ENCODE measurements around the gene TMBIM6.
A peak's percentile ranks its signal among the peaks of the same experiment; 100 is the strongest.

Gene TMBIM6

GRCh38 chr12:49803693-49804450 is 62.5 kb downstream of the TMBIM6 start:
- Histone ChIP-seq H3K4me1 (ENCODE audit: insufficient read depth, low read length) (peaks cover 6% of the 10 kb centered on the region; the same call in 1 of the 2 replicates), H3K36me3 (ENCODE audit: insufficient read depth, low read depth, low read length) (peaks cover 63% of the 10 kb centered on the region), H3K4me3 (ENCODE audit: low read length) (no peak overlapping the region), H3K27ac (ENCODE audit: low read length) (no peak overlapping the region), H3K9ac (ENCODE audit: low read depth, low read length) (no peak overlapping the region), H3K9me3 (ENCODE audit: insufficient read depth, low read depth, low read length) (no peaks in the 10 kb centered on the region), H3K27me3 (ENCODE audit: insufficient read depth, low read length) (no peaks in the 10 kb centered on the region)

DNA sequence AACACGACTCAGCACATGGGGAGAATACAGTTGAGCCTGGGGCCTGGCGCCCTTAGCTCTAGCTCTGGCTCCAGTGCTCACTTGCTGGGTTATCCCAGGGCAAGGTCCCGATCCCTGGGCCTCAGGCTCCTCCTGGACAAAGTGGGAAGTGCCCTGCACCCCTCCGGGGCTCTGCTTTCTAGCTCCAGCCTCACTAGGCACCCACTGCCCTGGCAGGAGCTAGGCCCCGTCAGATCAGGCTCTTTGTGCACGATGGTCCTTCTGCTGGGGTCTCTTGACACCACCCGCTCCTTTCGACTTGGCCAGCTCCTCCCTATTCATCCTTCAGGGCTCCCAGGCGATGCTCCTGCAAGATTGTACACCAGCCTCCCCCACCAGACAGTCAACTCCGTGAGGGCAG is 63.5 kb downstream of the TMBIM6 start:
- H3K27ac ChIP-seq (ENCODE audit: low read length), result no peak overlapping the region
- no peaks in the 10 kb centered on the region for H3K27me3 ChIP-seq (ENCODE audit: insufficient read depth, low read length)
- no peak overlapping the region for H3K4me3 ChIP-seq (ENCODE audit: low read length)
- H3K9ac ChIP-seq (ENCODE audit: low read depth, low read length), result no peak overlapping the region
- peaks cover 62% of the 10 kb centered on the region for H3K36me3 ChIP-seq (ENCODE audit: insufficient read depth, low read depth, low read length)
- peaks cover 15% of the 10 kb centered on the region for H3K4me1 ChIP-seq (ENCODE audit: insufficient read depth, low read length)
- no peaks in the 10 kb centered on the region for H3K9me3 ChIP-seq (ENCODE audit: insufficient read depth, low read depth, low read length)

DNA sequence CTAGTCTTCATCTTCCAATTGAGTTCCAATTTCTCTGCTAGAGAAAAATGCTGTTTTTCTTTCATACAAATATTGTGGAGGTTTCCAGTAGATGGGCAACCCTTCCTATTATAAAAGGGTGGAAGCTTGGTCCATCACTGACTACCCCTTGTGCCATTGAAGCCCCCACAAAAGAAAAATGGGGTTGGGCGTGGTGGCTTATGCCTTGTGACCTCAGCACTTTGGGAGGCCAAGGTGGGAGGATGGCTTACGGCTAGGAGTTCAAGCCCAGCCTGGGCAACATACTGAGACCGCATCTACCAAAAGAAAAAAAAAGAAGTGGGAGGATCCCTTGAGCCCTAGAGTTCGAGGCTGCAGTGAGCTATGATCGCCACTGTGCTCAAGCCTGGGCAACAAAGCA is 64.1 kb downstream of the TMBIM6 start:
- Histone ChIP-seq H3K4me1 (ENCODE audit: insufficient read depth, low read length) (peaks cover 20% of the 10 kb centered on the region), H3K9me3 (ENCODE audit: insufficient read depth, low read depth, low read length) (no peaks in the 10 kb centered on the region), H3K4me3 (ENCODE audit: low read length) (no peak overlapping the region), H3K27me3 (ENCODE audit: insufficient read depth, low read length) (no peaks in the 10 kb centered on the region), H3K36me3 (ENCODE audit: insufficient read depth, low read depth, low read length) (peaks cover 57% of the 10 kb centered on the region), H3K27ac (ENCODE audit: low read length) (no peak overlapping the region), H3K9ac (ENCODE audit: low read depth, low read length) (no peak overlapping the region)

DNA sequence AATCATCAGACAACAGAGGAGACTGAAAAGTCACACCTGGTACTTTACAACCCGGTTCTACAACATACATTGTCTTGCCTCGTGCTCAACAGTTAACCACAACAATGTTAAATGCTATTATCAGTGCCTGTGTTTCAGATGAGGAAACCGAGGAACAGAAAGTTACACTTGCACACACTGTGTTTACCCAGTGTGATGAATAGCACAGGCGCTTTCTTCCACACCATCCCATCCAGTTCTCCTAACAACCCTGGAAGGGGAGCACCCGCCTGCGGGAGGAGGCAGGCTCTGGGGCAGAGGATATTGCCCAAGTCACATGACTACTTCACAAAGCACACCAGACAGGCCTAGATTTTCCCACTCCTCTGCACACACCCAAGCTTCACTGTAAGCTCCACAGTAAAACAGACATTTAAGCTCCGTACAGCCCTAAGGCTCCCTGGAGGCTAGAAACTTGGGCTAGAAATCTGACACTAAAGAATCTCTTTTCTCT is 65.0 kb downstream of the TMBIM6 start:
- H3K4me3 ChIP-seq (ENCODE audit: low read length), result no peak overlapping the region
- H3K9ac ChIP-seq (ENCODE audit: low read depth, low read length), result no peak overlapping the region
- no peaks in the 10 kb centered on the region for H3K27me3 ChIP-seq (ENCODE audit: insufficient read depth, low read length)
- no peaks in the 10 kb centered on the region for H3K9me3 ChIP-seq (ENCODE audit: insufficient read depth, low read depth, low read length)
- H3K36me3 ChIP-seq (ENCODE audit: insufficient read depth, low read depth, low read length), result peaks cover 48% of the 10 kb centered on the region
- no peak overlapping the region for H3K27ac ChIP-seq (ENCODE audit: low read length)
- peaks cover 25% of the 10 kb centered on the region for H3K4me1 ChIP-seq (ENCODE audit: insufficient read depth, low read length)

DNA sequence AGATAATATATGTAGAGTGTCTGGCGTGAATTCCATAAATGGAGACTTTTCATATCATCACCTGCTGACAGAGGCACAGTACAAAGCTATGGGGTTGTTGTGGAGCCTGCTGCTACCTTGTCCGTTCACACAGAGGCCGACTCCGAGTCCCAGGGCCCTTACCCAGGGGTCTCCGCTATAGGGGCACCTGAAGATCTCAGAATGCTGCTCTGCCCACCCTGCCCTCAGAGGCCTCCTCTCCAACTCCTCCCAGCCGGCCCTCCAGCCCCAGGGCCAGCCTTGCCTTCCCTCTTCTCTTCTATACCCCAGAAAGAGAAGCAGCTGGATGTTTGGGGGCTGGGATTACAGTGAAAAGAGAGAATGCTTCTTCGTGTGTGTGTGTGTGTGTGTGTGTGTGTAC is 65.5 kb downstream of the TMBIM6 start:
- peaks cover 25% of the 10 kb centered on the region for H3K4me1 ChIP-seq (ENCODE audit: insufficient read depth, low read length)
- H3K4me3 ChIP-seq (ENCODE audit: low read length), result no peak overlapping the region
- no peaks in the 10 kb centered on the region for H3K9me3 ChIP-seq (ENCODE audit: insufficient read depth, low read depth, low read length)
- H3K9ac ChIP-seq (ENCODE audit: low read depth, low read length), result no peak overlapping the region
- no peaks in the 10 kb centered on the region for H3K27me3 ChIP-seq (ENCODE audit: insufficient read depth, low read length)
- H3K27ac ChIP-seq (ENCODE audit: low read length), result no peak overlapping the region
- H3K36me3 ChIP-seq (ENCODE audit: insufficient read depth, low read depth, low read length), result peaks cover 42% of the 10 kb centered on the region; the same call in 1 of the 2 replicates

DNA sequence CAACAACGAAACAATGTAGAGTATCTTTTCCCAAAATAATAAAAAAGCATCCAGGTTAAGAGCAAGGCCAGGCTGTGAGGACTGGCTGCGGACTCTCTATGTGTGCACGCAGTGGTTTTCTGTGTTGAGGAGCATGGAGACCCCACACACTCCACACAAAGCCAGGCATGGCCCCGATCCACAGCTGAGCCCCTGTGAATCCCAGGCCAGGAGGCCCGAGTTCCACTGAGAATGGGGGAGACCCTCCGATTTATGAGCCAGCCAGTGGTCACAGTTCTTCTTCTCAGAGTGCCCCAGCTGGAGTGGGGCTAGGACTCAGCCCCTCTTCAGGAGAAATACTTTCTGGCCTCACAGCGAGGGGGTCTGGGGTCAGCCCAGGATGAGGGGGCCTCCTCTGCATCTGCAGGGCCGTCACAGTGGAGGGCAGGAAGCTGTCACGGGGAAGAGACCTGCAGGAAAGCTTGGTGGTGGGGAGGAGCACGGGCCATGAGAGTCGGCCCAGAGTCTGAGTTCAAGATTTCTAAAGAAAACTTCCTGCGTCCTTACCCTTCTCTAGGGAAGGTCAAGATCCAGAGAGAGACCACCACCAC is 66.7 kb downstream of the TMBIM6 start:
- no peaks in the 10 kb centered on the region for H3K27me3 ChIP-seq (ENCODE audit: insufficient read depth, low read length)
- H3K9ac ChIP-seq (ENCODE audit: low read depth, low read length), result peak overlapping the region; percentile 79
- peaks cover 25% of the 10 kb centered on the region for H3K4me1 ChIP-seq (ENCODE audit: insufficient read depth, low read length)
- no peaks in the 10 kb centered on the region for H3K9me3 ChIP-seq (ENCODE audit: insufficient read depth, low read depth, low read length)
- H3K36me3 ChIP-seq (ENCODE audit: insufficient read depth, low read depth, low read length), result peaks cover 35% of the 10 kb centered on the region; the same call in 1 of the 2 replicates
- peak overlapping the region; percentile 12 for H3K27ac ChIP-seq (ENCODE audit: low read length)
- no peak overlapping the region for H3K4me3 ChIP-seq (ENCODE audit: low read length)

- Histone ChIP-seq H3K27ac (ENCODE audit: low read length) (peak overlapping the region; percentile 75), H3K36me3 (ENCODE audit: insufficient read depth, low read depth, low read length) (peaks cover 29% of the 10 kb centered on the region; the same call in 1 of the 2 replicates), H3K4me1 (ENCODE audit: insufficient read depth, low read length) (peaks cover 25% of the 10 kb centered on the region), H3K4me3 (ENCODE audit: low read length) (peak overlapping the region; percentile 33; the same call in 1 of the 2 replicates), H3K27me3 (ENCODE audit: insufficient read depth, low read length) (no peaks in the 10 kb centered on the region), H3K9ac (ENCODE audit: low read depth, low read length) (peak overlapping the region; percentile 79), H3K9me3 (ENCODE audit: insufficient read depth, low read depth, low read length) (no peaks in the 10 kb centered on the region)
Measured at GRCh38 chr12:49808686-49809380, 67.5 kb downstream of the TMBIM6 start.

- Histone ChIP-seq H3K4me1 (ENCODE audit: insufficient read depth, low read length) (peaks cover 25% of the 10 kb centered on the region), H3K4me3 (ENCODE audit: low read length) (peak overlapping the region; percentile 33; the same call in 1 of the 2 replicates), H3K9me3 (ENCODE audit: insufficient read depth, low read depth, low read length) (no peaks in the 10 kb centered on the region), H3K27ac (ENCODE audit: low read length) (peak overlapping the region; percentile 75), H3K9ac (ENCODE audit: low read depth, low read length) (peak overlapping the region; percentile 79), H3K27me3 (ENCODE audit: insufficient read depth, low read length) (no peaks in the 10 kb centered on the region), H3K36me3 (ENCODE audit: insufficient read depth, low read depth, low read length) (peaks cover 27% of the 10 kb centered on the region; the same call in 1 of the 2 replicates)
Measured at GRCh38 chr12:49809381-49809905, 68.1 kb downstream of the TMBIM6 start.

GRCh38 chr12:49809906-49810389 is 68.6 kb downstream of the TMBIM6 start:
- H3K27ac ChIP-seq (ENCODE audit: low read length), result peak overlapping the region; percentile 75
- peaks cover 26% of the 10 kb centered on the region; the same call in 1 of the 2 replicates for H3K36me3 ChIP-seq (ENCODE audit: insufficient read depth, low read depth, low read length)
- H3K4me1 ChIP-seq (ENCODE audit: insufficient read depth, low read length), result peaks cover 25% of the 10 kb centered on the region
- no peaks in the 10 kb centered on the region for H3K27me3 ChIP-seq (ENCODE audit: insufficient read depth, low read length)
- peak overlapping the region; percentile 79; the same call in 1 of the 2 replicates for H3K9ac ChIP-seq (ENCODE audit: low read depth, low read length)
- H3K9me3 ChIP-seq (ENCODE audit: insufficient read depth, low read depth, low read length), result no peaks in the 10 kb centered on the region
- H3K4me3 ChIP-seq (ENCODE audit: low read length), result peak overlapping the region; percentile 33; the same call in 1 of the 2 replicates

- no peaks in the 10 kb centered on the region for H3K9me3 ChIP-seq (ENCODE audit: insufficient read depth, low read depth, low read length)
- H3K27me3 ChIP-seq (ENCODE audit: insufficient read depth, low read length), result no peaks in the 10 kb centered on the region
- 0 out of 2 replicates have a peak overlapping the region, but pooled peaks have one; percentile 25 for H3K9ac ChIP-seq (ENCODE audit: low read depth, low read length)
- H3K27ac ChIP-seq (ENCODE audit: low read length), result no peak overlapping the region
- H3K4me3 ChIP-seq (ENCODE audit: low read length), result no peak overlapping the region
- peaks cover 17% of the 10 kb centered on the region; the same call in 1 of the 2 replicates for H3K36me3 ChIP-seq (ENCODE audit: insufficient read depth, low read depth, low read length)
- peaks cover 25% of the 10 kb centered on the region for H3K4me1 ChIP-seq (ENCODE audit: insufficient read depth, low read length)
Measured at GRCh38 chr12:49811136-49811535, 69.8 kb downstream of the TMBIM6 start.

DNA sequence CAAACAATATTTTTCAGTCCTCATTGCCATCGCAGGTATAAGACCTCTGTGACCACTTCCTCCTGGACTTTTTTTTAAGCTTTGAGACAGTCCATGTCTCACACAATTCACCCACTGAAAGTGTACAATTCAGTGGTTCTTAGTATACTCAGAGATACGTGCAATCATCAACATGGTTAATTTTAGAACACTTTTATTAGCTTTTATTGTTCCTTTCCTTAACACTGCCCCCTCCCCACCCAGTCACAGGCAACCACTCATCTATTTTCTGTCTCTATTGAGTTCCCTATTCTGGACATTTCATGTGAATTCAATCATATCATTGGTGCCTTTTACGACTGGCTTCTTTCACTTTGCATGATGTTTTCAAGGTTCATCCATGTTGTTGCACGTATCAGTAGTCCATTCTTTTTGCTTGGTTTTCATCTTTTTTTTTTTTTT is 70.6 kb downstream of the TMBIM6 start:
- Histone ChIP-seq H3K36me3 (ENCODE audit: insufficient read depth, low read depth, low read length) (peaks cover 17% of the 10 kb centered on the region; the same call in 1 of the 2 replicates), H3K4me3 (ENCODE audit: low read length) (no peak overlapping the region), H3K4me1 (ENCODE audit: insufficient read depth, low read length) (peaks cover 25% of the 10 kb centered on the region), H3K9me3 (ENCODE audit: insufficient read depth, low read depth, low read length) (no peaks in the 10 kb centered on the region), H3K27me3 (ENCODE audit: insufficient read depth, low read length) (no peaks in the 10 kb centered on the region), H3K9ac (ENCODE audit: low read depth, low read length) (no peak overlapping the region), H3K27ac (ENCODE audit: low read length) (no peak overlapping the region)
